KG1 (cell line): ENCODE data around the gene EIF4E2.

Experiments used
- DNase-seq: peaks from one replicate; lab custom pipeline; 2025; lab: John Stamatoyannopoulos, UW

The EIF4E2 gene

GRCh38 chr2:232600053-232600773 is 49.7 kb downstream of the EIF4E2 start:
- no peak for DNase-seq

- DNase-seq = no peak
Observed at GRCh38 chr2:232603283-232603682, 52.8 kb downstream of the EIF4E2 start.

GRCh38 chr2:232604535-232604934 is 54.0 kb downstream of the EIF4E2 start:
- DNase-seq = no peak

GRCh38 chr2:232607011-232607410 is 56.5 kb downstream of the EIF4E2 start:
- no peak for DNase-seq

- DNase-seq = no peak
Observed at GRCh38 chr2:232609607-232610006, 59.1 kb downstream of the EIF4E2 start.

GRCh38 chr2:232610081-232610480 is 59.6 kb downstream of the EIF4E2 start:
- DNase-seq = no peak

- DNase-seq = no peak
Observed at GRCh38 chr2:232611061-232611460, 60.6 kb downstream of the EIF4E2 start.

GRCh38 chr2:232611559-232612218 is 61.2 kb downstream of the EIF4E2 start:
- peak; percentile 37 for DNase-seq

GRCh38 chr2:232613538-232614134 is 63.1 kb downstream of the EIF4E2 start:
- no peak for DNase-seq

- DNase-seq = no peak
Observed at GRCh38 chr2:232615339-232615738, 64.8 kb downstream of the EIF4E2 start.
